ENCODE data around the gene SIAH1.
"Not testable (repeated sequence)": the region's sequence is repeated elsewhere in the genome, so short reads cannot be mapped to it uniquely, and the experiment has no call there.

Gene SIAH1

GRCh38 chr16:48332978-48333377, 52.2 kb downstream of the SIAH1 start:
- DNase-seq (ENCODE audit: low spot score) = no peak

GRCh38 chr16:48330841-48331192, 54.4 kb downstream of the SIAH1 start:
- no peak for DNase-seq (ENCODE audit: low spot score)

GRCh38 chr16:48330189-48330840, 54.9 kb downstream of the SIAH1 start:
- no peak for DNase-seq (ENCODE audit: low spot score)

- DNase-seq (ENCODE audit: low spot score) = peak; percentile 16
These were observed 56.1 kb downstream of the SIAH1 start for GRCh38 chr16:48329138-48329537.

GRCh38 chr16:48326915-48327314, 58.3 kb downstream of the SIAH1 start:
- DNase-seq (ENCODE audit: low spot score) = no peak

- no peak for DNase-seq (ENCODE audit: low spot score)
These were observed 61.1 kb downstream of the SIAH1 start for GRCh38 chr16:48323783-48324775.

- DNase-seq (ENCODE audit: low spot score) = no peak
These were observed 63.7 kb downstream of the SIAH1 start for GRCh38 chr16:48321317-48322036.

- peak; percentile 74 for DNase-seq (ENCODE audit: low spot score)
These were observed 66.6 kb downstream of the SIAH1 start for GRCh38 chr16:48318630-48319029.

GRCh38 chr16:48317614-48318315, 67.4 kb downstream of the SIAH1 start:
- DNase-seq (ENCODE audit: low spot score) = peak; percentile 67

- no peak for DNase-seq (ENCODE audit: low spot score)
These were observed 68.2 kb downstream of the SIAH1 start for GRCh38 chr16:48317026-48317425.

GRCh38 chr16:48313905-48314304, 71.3 kb downstream of the SIAH1 start:
- DNase-seq (ENCODE audit: low spot score) = not testable (repeated sequence)

- DNase-seq (ENCODE audit: low spot score) = no peak
These were observed 74.1 kb downstream of the SIAH1 start for GRCh38 chr16:48310908-48311641.

Data from kidney capillary endothelial cell (primary cell).